Umbilical cord (tissue), 2 donors: ENCODE data around the gene PABPN1. TPM values are rescaled to one million over a fixed set of nuclear protein-coding genes. Genes with fewer than 3 reads are reported as not detected.
"Not testable (repeated sequence)": the region's sequence is repeated elsewhere in the genome, so short reads cannot be mapped to it uniquely, and the experiment has no call there.

Source experiments
- DNase-seq: peaks from one replicate; pipeline ENCODE4 v3.0.0-alpha.2; 2015; ENCODE audit warnings: low spot score
- total RNA-seq: library from RNA; depleted of rRNA; stranded (reverse); fragments of >200 nt; gene quantifications from one replicate; pipeline ENCODE4 v1.2.3, GENCODE V29; 2014; ENCODE audit warnings: low replicate concordance; ENCODE audit not compliant: insufficient read depth

The PABPN1 gene
- total RNA-seq, 1 donor from 2014 or later, result 24.1 TPM

DNA sequence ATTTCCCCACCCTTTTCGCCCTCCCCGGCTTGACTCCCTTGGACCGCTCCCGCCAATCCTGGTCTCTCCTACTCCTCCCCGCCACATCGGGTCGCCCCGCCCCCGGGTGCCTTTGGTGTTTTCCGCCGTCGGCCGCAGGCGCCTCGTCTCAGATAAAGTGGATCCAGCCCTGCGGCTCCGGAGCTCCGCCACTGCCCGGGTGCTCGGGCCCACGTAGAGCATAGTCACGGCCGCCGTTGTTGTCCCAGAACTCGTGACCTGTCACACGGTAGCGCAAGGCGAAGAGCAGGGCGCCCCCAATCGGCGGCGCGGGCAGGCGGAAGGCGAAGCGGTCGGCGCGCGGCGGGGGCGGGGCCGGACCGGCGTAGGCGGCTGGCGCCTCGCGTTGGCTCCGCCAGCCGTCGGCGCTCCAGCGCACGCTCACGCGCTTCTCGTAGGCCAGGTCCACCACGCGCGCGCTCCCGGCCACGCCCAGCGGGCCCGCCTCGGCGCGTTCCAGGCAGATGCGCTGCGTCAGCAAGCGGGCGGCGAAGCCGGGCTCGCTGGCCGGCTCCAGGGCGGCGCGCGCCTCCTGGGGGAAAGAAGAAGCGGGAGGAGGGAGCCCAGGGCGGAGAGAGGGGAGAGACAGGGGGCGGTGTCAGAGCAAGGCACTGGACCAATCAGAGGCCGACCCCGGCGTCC, 19.8 kb upstream of the PABPN1 start:
- DNase-seq, result peak; percentile 99

DNA sequence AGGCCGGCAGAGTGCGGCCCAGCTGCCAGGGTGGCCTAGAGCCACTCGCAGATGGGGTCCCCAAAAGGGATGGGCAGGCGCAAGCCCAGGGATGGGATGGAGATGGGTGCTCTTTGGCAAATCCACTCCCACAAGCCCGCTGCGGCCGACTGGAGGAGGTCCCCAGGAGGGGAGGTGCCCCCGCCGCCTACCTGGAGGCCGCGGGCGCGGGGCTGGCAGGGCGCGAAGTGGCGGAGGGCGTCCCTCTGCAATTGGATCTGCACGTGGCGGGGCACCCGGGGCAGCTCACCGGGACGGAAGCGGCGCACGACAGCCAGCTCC, 19.3 kb upstream of the PABPN1 start:
- no peak for DNase-seq

DNA sequence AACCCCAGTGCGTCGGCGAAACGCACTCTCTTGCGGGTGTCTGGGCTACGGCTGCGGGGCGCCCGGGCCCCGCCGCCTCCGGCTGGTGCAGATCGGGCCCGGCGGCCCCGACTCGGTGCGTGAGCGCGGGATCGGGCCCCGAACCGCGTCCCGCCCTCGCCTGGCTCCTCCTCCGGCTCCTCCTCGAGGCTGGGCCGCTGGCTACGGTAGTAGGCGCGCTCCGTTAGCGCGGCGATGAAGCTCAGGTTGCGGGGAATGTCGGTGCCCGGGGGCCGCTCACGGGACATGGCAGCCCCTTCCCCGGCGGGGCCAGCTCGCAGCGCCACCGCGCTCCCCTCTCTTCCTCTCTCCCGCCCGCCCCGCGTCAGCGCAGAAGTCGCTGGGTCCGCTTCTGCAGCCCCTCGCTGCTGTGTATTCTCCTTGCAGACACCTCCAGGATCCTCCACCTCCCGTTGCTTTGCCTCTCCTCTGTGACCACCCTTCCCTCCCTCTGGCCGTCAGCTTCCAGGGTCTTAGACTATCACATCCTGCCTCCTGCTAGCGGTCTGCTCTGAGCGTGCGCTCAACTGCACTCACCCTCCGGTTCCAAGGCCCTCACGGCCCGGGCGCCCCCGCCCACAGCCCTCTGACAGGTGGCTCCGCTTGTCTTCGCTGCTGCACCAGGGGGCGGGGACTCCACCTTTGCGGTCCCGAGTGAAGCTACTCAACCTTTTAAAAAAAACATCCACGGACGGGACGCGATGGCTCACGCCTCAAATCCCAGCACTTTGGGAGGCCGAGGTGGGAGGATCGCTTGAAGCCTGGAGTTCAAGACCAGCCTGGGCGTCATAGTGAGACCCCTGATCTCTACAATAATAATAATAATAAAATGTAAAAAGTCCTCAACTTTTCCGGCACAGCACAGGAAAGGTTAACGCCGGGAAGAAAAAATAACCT, 18.7 kb upstream of the PABPN1 start, which contains the start of gene PPP1R3E:
Gene PPP1R3E, minus strand, starts transcription at position 570 of the 936 bp plus-strand sequence. Its CDS starts 283 bp downstream, at position 287.
- peak; percentile 72 for DNase-seq

DNA sequence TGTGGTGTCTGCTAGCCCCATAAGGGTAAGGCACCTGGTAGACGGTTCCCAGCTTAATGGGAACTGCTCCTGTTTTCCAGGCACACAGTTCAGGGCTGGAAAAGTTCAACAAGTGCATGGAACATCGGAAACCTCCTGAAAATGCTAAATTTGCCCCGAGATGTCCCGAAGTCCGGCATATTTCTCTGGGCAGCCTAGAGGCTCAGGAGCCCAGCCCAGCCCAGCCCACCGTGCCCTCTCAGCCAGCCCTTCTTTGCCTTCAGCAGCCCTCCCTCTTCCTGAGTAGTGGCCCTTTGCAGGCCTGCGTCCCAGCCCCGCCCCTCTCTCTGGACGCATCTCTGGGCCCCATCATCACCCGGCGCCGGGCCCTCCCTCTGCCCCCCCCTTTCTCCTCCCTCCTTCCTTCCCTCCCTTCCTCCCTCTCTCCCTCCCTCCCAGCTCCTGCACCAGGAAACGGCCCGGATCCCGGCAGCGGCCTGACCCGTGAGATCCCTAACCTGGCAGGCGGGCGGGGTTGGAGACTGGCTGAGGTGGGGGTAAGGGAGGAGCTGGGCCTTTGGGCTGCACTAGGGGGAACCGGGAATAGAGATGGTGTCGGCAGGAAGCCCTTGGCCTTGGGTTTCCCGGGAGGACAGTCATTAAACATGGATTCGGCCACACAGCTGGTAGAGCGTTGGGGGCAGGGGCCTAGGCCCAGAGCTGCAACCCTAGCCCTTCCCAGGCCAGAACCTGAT, 14.7 kb upstream of the PABPN1 start, which contains the start of gene BCL2L2:
Gene BCL2L2, plus strand, starts transcription at position 422 of the 734 bp plus-strand sequence. CDS start 935 bp downstream, outside the sequence.
- DNase-seq, result peak; percentile 95

DNA sequence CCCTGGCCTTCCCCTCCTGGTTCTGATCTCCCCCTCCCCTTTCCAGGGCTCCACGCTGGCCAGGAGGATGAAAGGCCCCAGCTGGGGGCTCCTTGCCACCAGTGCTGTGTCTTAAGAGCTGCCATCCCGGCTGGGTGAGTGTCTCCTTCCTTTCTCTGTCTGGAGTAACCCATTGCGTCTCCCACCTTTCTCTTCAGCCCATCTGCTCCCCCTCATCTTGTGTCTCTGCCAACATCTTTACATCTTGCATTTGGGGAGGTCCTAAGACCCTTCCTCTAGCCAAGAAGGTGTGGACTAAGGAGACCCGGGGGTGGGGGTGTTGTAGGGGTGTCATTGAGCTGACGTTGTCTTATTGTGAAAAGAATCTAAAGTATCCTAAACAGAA, 14.1 kb upstream of the PABPN1 start:
- DNase-seq, result no peak

DNA sequence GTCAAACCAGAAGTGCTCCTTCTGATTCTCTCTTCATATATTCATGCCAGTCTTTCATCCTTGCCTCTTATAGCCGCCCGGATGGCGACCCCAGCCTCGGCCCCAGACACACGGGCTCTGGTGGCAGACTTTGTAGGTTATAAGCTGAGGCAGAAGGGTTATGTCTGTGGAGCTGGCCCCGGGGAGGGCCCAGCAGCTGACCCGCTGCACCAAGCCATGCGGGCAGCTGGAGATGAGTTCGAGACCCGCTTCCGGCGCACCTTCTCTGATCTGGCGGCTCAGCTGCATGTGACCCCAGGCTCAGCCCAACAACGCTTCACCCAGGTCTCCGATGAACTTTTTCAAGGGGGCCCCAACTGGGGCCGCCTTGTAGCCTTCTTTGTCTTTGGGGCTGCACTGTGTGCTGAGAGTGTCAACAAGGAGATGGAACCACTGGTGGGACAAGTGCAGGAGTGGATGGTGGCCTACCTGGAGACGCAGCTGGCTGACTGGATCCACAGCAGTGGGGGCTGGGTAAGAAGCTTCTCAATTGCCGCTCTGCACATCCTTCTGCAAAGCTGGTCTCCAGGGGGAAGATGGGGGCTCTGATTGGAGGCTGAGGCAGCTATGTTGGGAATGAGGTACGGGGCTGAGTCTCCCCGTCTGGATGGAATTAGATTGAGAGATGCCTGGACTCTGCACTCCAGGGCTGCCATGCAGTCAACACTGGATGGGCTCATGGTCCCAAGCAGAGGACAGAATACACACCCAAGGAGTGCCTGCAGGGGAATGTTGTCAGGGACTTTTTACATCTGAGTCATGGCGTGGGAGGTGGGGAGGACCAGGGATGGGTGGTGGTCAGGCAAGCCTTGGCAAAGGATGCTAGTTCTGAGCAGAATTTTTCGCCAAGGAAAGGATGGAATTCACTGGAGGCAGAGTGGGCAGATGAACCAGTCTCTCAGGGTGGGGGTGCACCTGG, 13.3 kb upstream of the PABPN1 start:
- DNase-seq, result no peak

DNA sequence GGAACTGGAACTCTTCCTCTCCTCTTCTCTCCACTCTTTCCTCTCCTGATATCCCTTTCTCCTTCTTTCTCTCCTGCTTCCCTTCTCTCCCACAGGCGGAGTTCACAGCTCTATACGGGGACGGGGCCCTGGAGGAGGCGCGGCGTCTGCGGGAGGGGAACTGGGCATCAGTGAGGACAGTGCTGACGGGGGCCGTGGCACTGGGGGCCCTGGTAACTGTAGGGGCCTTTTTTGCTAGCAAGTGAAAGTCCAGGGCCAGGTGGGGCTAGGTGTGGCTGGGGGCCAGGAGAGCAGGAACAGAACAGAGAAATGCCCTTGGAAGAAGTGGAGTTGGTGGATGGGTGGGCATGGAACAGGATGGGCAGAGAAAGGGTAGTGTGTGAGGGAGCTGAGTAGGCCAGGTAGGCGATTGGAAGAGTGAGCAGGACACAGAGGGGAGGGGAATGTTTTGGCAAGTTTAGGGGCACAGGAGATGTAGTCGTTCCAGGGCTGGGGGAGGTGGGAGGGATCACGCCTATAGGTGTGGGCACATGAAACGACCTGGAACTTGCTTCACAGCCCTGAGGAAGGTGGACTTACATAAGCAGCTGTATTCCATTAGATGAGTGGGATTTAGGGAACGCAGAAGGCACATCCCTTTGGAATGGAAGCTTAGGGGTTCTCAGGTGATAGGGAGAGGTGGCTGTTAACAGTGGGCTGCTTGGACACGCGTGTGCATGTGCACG, 12.4 kb upstream of the PABPN1 start:
- DNase-seq, result no peak

DNA sequence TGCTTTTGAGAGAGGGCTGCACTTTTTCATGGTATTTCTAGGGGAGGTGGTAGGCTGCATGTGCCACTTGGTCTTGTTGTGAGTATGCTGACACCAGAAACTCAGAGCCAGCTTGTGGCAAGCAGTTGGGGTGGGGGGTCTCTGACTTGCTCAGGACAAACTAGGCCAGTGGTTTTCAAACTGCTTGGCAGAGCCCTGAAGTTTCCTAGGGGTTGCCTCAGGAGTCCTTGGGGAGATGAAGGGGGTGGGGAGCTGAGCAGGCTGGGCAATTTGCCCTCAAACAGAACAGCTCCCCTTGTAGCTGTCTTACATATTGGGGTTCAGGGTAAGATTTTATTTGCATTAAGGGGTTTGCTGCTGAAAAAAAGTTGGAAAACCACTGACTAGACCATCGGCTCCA, 10.7 kb upstream of the PABPN1 start:
- no peak for DNase-seq

DNA sequence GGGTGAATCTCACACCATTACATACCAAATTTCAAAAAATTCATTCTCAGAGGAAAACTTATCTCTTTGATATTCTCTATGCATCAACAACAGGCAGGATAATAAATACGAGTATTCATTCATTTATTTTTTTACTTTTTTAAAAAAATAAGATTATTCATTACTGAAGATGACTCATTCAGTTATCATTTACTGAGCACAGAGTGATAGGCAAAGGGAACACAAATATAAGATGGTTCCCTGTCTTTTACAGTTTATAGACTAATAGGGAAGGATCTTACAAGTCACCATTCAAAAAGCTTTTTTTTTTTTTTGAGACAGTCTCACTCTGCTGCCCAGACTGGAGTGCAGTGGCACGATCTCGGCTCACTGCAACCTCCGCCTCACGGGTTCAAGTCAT, 5.0 kb upstream of the PABPN1 start:
- no peak for DNase-seq

DNA sequence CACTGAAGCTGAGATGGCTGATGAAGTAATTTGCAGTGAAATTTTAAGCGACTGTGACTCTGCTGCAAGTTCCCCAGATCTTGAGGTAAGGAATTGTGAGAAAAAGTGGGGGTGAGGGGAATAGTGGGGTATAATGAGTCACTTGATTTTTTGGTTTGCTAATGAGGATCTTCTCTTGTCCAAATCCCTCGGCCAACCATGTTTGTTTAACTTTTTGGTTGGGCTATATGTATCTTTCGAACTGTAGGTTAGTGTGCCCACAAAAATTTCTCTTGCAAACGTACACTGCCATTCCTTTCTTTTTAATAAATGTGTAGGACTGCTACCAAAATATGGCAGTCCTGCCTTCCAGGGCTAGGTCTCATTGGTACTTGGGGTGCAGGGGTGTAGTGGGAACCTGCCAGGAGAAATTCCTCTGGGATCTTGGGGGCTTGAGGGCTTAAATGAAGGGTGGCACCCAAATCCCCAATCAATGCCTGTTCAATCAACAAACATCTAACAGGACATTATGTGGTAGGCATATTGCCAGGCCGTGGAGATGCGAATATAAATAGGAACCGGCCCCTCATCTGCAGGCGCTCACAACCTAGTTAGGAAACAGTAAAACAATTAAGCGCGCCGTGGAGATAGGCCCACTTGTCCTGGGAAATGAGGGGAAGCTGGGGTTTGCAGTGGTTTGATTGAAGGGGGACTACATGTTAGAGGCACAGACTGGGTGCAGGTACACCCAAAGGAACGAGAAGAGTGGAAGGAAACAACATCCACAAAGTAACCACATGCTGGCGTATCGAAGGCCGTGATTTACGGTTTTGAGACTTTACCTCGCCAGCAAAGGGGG, 1.3 kb upstream of the PABPN1 start:
- DNase-seq, result no peak

DNA sequence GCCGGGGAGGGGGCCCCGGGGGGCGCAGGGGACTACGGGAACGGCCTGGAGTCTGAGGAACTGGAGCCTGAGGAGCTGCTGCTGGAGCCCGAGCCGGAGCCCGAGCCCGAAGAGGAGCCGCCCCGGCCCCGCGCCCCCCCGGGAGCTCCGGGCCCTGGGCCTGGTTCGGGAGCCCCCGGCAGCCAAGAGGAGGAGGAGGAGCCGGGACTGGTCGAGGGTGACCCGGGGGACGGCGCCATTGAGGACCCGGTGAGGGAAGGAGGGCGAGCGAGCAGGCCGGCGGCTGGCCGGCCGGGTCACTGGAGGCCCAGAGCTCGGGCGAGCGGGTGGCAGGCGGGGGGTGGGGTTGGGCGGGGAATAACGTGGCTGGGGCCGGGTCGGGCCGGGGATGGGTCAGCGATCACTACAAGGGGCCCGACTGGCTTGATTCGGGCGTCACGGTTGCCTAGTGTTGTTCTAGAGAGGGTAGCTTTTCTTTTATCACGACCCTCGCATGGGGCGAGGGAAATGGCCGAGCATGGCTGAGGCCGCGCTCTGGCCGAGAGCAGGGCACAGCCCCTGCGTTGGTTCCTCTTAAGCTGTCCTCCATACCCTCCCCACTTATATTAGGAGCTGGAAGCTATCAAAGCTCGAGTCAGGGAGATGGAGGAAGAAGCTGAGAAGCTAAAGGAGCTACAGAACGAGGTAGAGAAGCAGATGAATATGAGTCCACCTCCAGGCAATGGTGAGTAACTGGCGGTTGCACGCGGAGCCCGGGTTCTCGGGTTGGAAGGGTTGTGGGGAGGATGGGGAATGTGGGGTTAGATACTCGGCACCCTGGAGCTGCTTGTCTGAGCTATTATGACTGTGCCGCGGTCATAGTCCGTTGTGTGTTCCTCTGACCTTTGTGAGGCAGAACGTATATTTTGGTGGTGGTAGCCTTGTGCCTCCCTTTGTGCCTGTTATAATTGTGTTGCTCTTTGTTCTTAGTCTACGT, 603 bp downstream of the PABPN1 start:
- DNase-seq, result peak; percentile 45

DNA sequence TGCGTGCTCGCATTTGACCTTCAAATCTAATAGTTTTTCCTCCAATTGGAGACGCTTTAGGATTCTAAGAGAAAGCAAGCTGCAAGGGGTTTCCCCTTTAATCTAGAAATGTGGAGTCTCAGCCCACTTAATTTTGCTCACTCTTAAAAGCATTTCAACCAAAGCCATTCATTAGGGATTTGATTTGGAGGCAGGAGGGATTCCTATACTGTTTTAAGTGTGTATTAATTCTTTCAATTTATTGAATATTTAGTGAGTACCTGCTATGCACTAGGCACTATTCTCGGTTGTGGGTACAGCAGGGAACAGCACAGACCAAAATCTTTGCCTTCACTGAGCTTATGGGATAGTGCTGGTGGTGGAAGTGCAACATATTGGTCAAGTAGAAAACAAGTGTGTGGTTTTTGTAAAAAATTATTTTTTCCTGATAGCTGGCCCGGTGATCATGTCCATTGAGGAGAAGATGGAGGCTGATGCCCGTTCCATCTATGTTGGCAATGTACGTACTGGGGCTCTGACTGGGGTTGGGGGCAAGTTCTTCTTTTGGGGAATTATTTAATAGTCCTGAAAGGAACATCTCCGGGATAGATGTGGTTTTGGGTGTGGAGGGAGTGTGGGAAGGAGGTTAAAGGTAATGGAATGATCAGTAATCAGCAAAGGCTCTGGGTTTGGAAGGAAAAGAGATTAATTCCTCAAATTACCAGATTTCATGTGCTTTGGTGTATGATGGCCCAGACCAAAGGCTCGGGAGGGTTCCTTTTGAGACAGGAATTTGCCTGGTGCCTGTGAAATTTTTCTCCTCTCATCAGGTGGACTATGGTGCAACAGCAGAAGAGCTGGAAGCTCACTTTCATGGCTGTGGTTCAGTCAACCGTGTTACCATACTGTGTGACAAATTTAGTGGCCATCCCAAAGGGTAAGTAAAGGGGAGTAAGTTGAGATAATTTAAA, 1.6 kb downstream of the PABPN1 start:
- DNase-seq, result no peak

DNA sequence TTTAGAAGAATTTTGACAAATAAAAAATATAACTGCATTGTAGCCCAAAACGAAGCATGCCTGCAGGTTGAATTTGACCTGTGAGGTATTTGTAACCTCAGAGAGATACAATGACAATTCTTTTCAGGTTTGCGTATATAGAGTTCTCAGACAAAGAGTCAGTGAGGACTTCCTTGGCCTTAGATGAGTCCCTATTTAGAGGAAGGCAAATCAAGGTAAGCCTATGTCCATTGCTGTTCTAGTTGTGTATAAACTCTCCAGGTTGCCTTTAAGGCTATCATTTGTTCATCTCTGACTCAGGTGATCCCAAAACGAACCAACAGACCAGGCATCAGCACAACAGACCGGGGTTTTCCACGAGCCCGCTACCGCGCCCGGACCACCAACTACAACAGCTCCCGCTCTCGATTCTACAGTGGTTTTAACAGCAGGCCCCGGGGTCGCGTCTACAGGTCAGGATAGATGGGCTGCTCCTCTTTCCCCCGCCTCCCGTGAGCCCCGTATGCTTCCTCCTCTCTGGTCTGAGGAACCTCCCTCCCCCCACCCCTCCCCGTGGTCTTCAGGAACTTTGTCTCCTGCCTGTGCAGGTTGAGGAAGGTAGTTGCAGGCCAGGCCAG, 2.7 kb downstream of the PABPN1 start:
- no peak for DNase-seq

DNA sequence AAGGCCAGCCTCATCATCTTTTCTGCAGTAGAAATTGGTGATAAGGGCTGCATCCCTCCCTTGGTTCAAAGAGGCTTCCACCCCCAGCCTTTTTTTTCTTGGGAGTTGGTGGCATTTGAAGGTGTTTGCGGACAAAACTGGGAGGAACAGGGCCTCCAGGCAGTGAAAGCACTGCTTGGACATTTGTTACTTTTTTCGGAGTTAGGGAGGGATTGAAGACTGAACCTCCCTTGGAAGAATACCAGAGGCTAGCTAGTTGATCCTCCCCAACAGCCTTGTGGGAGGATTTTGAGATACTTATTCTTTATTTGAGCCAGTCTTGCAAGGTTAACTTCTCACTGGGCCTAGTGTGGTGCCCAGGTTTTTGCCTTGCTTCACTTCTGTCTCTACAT, 3.2 kb downstream of the PABPN1 start:
- DNase-seq, result peak; percentile 54

DNA sequence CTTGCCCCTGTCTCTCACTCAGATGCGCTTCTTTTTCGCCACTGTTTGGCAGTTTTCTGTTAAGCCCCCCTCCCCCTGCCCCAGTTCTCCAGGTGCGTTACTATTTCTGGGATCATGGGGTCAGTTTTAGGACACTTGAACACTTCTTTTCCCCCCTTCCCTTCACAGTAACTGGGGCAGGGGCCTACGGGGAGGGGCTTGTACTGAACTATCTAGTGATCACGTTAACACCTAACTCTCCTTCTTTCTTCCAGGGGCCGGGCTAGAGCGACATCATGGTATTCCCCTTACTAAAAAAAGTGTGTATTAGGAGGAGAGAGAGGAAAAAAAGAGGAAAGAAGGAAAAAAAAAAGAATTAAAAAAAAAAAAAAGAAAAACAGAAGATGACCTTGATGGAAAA, 3.7 kb downstream of the PABPN1 start:
- DNase-seq, result no peak

DNA sequence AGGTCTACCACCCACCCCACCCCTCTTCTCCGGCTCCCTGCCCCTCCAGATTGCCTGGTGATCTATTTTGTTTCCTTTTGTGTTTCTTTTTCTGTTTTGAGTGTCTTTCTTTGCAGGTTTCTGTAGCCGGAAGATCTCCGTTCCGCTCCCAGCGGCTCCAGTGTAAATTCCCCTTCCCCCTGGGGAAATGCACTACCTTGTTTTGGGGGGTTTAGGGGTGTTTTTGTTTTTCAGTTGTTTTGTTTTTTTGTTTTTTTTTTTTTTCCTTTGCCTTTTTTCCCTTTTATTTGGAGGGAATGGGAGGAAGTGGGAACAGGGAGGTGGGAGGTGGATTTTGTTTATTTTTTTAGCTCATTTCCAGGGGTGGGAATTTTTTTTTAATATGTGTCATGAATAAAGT, 4.5 kb downstream of the PABPN1 start:
- not testable (repeated sequence) for DNase-seq
